IPS-20b (cell line): ENCODE results near the gene DUS3L.

Experiments used
- H3K27ac ChIP-seq: one replicate; pipeline ENCODE4 v1.5.1; 2013; ENCODE audit warnings: low read length
- H3K27me3 ChIP-seq: 2 replicates; pipeline ENCODE4 v1.6.1; 2013; ENCODE audit warnings: mild to moderate bottlenecking, low read length, inconsistent platforms; ENCODE audit not compliant: insufficient read depth
- H3K36me3 ChIP-seq: 2 replicates; pipeline ENCODE4 v1.6.1; 2013; ENCODE audit warnings: low read depth, mild to moderate bottlenecking, inconsistent platforms, low read length, moderate library complexity; ENCODE audit not compliant: insufficient read depth
- H3K4me1 ChIP-seq: 2 replicates; pipeline ENCODE4 v1.6.1; 2013; ENCODE audit warnings: mild to moderate bottlenecking, control low read depth, inconsistent platforms, low read length, moderate library complexity; ENCODE audit not compliant: insufficient read depth
- H3K4me3 ChIP-seq: 2 replicates; pipeline ENCODE4 v1.5.1; 2013; ENCODE audit warnings: mild to moderate bottlenecking, low read length, inconsistent platforms
- H3K9ac ChIP-seq: 2 replicates; pipeline ENCODE4 v1.6.1; 2013; ENCODE audit warnings: low read depth, mild to moderate bottlenecking, inconsistent platforms, low read length, moderate library complexity
- H3K9me3 ChIP-seq: 2 replicates; pipeline ENCODE4 v1.6.1; 2013; ENCODE audit warnings: mild to moderate bottlenecking, low read depth, low read length, inconsistent platforms; ENCODE audit not compliant: insufficient read depth

Gene DUS3L

GRCh38 chr19:5803752-5804515 lies 13.0 kb upstream of the DUS3L start:
- Histone ChIP-seq H3K4me3 (peak overlapping the region; percentile 61), H3K27ac (no peak overlapping the region), H3K9ac (peak overlapping the region; percentile 71; the same call in 1 of the 2 replicates), H3K9me3 (no peaks in the 10 kb centered on the region), H3K4me1 (no peaks in the 10 kb centered on the region; the same call in 1 of the 2 replicates), H3K27me3 (peaks cover 34% of the 10 kb centered on the region), H3K36me3 (no peaks in the 10 kb centered on the region)

GRCh38 chr19:5803441-5803751 lies 12.4 kb upstream of the DUS3L start:
- H3K27ac ChIP-seq: no peak overlapping the region
- peak overlapping the region; percentile 61 for H3K4me3 ChIP-seq

DNA sequence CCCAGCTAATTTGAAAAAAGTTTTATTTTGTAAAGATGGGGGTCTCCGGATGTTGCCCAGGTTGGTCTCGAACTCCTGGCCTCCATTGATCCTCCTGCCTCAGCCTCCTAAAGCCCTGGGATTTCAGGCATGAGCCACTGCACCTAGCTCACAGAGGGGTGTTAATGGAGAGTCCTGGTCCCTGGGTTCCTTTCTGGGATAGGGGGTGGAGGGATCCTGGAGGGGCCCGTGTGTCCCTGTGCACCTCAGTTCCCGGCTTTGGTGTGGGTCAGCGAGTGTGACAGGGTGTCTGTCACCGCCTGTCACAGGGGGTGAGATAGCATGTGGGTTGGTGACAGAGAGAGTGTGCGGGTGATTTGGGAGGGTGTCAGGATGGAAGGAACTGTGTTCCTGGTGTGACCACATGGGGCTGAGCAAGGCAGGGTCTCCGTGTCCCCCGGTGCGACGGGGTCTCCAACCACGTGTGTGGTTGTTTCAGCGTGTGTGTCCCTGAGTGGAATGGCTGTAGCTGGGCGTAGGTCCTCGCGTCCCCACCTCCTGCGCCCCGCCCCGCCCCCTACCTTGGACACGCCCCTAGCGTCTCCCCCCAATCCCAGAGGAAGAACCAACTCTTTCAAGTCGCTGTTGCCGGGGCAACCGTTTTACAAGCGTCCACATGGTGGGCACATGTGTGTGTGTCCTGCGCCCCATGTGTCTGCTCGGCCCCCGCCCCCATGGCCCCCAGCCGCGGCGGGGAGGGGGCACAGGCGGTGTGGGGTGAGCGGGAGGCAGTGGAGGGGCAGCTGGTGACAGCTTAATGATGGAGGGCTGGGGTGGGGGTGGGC lies 11.0 kb upstream of the DUS3L start:
- no peaks in the 10 kb centered on the region for H3K9me3 ChIP-seq
- peaks cover 34% of the 10 kb centered on the region for H3K27me3 ChIP-seq
- H3K27ac ChIP-seq: no peak overlapping the region
- H3K4me3 ChIP-seq: peak overlapping the region; percentile 34; the same call in 1 of the 2 replicates
- no peaks in the 10 kb centered on the region for H3K36me3 ChIP-seq
- no peaks in the 10 kb centered on the region; the same call in 1 of the 2 replicates for H3K4me1 ChIP-seq
- H3K9ac ChIP-seq: no peak overlapping the region

More at GRCh38 chr19:5803441-5803751, 12.4 kb upstream of the DUS3L start:
- no peaks in the 10 kb centered on the region for H3K9me3 ChIP-seq
- H3K27me3 ChIP-seq: peaks cover 34% of the 10 kb centered on the region
- H3K36me3 ChIP-seq: no peaks in the 10 kb centered on the region
- H3K4me1 ChIP-seq: no peaks in the 10 kb centered on the region; the same call in 1 of the 2 replicates
- peak overlapping the region; percentile 71; the same call in 1 of the 2 replicates for H3K9ac ChIP-seq

DNA sequence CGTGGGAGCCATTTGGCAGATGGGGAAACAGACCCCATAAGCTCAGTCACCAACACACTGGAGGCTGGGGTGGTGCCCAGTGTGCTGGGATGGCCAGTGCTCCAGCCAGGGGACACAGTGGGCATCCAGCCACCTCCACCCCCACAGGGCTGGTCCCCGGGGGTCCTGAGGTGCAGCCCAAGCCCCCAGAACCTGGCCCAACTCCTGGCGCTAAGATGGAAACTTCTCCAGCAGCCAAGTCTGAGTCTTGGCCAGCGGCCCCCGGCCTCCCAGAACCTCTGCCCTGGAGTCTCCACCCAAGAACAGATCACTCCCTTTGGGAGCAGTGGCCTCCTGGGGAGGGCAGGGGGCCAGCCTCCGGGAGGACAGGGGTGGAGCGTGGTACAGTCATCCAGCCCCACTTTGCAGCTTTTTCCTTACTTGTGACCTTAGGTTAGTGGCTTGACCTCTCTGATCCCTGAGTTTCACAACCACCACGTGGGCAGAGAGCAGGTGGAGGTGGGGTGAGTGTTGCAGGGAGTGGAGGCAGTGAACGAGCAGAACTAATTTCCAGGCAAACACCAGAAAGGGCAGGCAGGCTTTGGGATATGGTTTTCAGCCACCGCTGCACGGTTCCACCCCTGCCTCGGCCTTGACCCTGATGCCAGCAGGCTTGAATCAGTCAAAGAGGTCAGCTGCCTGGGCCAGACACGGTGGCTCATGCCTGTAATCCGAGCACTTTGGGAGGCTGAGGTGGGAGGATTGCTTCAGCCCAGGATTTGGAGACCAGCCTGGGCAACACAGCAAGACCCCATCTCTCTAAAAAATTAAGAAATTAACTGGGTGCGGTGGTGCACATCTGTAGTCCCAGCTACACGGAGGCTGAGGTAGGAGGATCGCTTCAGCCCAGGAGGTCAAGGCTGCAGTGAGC lies 9.7 kb upstream of the DUS3L start:
- Histone ChIP-seq H3K4me1 (no peaks in the 10 kb centered on the region; the same call in 1 of the 2 replicates), H3K27ac (no peak overlapping the region), H3K9ac (no peak overlapping the region), H3K27me3 (peaks cover 23% of the 10 kb centered on the region), H3K4me3 (no peak overlapping the region), H3K9me3 (no peaks in the 10 kb centered on the region), H3K36me3 (no peaks in the 10 kb centered on the region)

DNA sequence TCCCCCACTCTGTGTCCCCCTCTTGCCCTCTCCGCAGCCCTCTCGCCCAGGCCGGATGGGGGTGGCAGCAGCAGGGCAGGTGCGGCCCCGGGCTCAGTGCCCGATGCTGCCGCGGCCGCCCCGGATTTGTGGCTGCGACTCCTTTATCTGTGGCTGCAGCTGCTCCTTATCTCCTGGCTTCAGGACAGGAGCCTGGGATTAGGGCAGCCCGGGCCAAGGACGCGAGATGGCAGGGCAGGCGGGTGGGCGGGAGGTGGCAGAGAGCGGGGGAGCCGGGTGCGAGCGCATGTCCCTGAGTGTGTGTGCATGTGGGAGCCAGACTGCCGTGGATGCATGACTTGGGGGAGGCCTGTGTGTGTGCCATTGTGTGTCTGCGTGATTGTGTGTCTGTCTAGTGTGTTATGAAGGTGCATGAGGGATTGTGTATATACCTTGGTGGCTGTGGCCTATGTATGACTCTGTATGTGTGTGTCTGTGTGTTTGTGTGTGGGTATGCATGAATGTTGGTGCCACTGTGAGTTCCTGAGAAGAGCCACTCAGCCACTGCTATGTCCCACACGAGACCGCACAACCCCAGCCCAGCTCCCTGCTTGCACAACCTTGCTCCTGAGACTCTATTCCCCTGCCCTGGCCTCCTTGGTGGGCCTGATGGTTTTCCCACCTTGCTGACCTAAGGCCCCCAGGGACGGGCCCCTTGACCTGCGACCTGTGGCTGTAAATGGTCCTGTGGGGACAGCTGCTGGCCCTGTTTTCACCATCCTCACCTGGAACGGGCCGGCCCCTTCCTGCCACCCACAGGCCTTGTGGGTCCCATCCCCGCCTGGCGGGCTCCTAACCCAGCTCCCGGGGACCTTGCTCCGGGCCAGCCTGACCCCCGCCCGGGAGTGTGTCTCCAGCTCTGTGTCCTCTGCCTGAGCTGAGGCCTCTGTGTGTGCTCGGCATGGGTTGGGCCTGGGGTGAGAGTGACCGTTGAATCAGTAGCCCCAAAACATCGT lies 8.6 kb upstream of the DUS3L start:
- no peaks in the 10 kb centered on the region for H3K9me3 ChIP-seq
- H3K36me3 ChIP-seq: no peaks in the 10 kb centered on the region
- H3K27me3 ChIP-seq: peaks cover 19% of the 10 kb centered on the region
- no peak overlapping the region for H3K27ac ChIP-seq
- no peak overlapping the region for H3K4me3 ChIP-seq
- no peaks in the 10 kb centered on the region; the same call in 1 of the 2 replicates for H3K4me1 ChIP-seq
- no peak overlapping the region for H3K9ac ChIP-seq

DNA sequence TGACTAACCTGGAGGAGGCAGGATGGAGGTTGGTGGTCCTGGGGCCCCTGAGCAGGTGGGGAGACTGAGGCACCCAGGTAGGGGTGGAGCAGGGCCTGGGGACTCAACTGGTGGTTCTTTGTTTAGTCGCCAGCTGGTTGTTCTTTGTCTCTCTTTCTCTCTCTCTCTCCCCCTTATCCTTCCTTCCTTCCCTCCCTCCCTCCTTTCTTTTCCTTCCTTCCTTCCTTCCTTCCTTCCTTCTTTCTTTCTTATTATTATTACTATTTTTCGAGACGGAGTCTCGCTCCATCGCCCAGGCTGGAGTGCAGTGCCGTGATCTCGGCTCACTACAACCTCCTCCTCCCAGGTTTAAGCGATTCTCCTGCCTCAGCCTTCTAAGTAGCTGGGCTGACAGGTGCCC lies 7.3 kb upstream of the DUS3L start:
- no peak overlapping the region for H3K9ac ChIP-seq
- H3K4me1 ChIP-seq: no peaks in the 10 kb centered on the region
- no peaks in the 10 kb centered on the region for H3K9me3 ChIP-seq
- no peak overlapping the region for H3K4me3 ChIP-seq
- no peaks in the 10 kb centered on the region for H3K36me3 ChIP-seq
- H3K27me3 ChIP-seq: peaks cover 14% of the 10 kb centered on the region
- H3K27ac ChIP-seq: no peak overlapping the region

DNA sequence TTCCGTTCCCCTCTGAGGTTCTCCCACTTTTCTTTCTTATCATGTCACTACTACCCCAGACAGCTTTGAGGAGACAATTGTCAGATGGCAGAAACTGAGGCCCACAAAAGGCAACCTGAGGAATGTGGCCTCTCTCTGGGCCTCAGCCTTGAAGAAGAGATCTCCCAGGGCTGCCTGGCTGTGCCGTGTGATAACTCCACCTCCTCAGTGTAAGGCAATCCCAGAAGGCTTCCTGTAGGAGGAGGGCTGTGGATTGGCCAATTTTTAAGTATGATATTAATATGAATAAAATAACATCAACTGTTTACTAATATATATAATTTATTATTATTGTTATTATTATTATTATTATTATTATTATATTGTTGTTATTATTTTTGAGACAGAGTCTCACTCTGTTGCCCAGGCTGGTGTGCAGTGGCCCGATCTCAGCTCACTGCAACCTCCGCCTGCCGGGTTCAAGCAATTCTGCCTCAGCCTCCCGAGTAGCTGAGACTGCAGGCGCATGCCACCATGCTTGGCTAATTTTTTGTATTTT lies 4.5 kb upstream of the DUS3L start:
- Histone ChIP-seq H3K27ac (no peak overlapping the region), H3K27me3 (no peaks in the 10 kb centered on the region), H3K4me1 (no peaks in the 10 kb centered on the region), H3K4me3 (no peak overlapping the region), H3K36me3 (no peaks in the 10 kb centered on the region), H3K9ac (no peak overlapping the region), H3K9me3 (no peaks in the 10 kb centered on the region)

DNA sequence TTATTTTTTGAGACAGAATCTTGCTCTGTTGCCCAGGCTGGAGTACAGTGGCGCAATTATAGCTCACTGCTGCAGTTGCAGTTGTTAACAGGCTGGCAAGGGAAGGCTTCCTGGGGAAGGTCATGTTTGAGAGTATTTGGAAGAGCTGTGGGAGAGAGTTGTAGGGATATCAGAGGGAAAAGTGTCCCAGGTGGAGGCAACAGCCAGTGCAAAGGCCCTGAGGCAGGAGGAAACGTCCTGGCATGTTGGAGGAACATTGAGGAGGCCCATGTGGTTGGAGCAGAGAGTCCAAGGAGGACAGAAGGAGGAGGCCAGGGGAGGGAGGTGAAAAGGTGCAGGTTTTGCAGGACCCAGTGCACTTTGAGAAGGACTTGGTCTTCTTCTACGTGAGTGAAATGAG lies 2.2 kb upstream of the DUS3L start:
- no peaks in the 10 kb centered on the region for H3K27me3 ChIP-seq
- H3K27ac ChIP-seq: no peak overlapping the region

GRCh38 chr19:5792224-5792623 lies 1.3 kb upstream of the DUS3L start:
- Histone ChIP-seq H3K4me3 (no peak overlapping the region), H3K4me1 (no peaks in the 10 kb centered on the region), H3K9me3 (no peaks in the 10 kb centered on the region), H3K27ac (no peak overlapping the region), H3K9ac (no peak overlapping the region), H3K36me3 (peaks cover 27% of the 10 kb centered on the region), H3K27me3 (no peaks in the 10 kb centered on the region)

More for the DNA sequence above, 2.2 kb upstream of the DUS3L start:
- H3K9me3 ChIP-seq: no peaks in the 10 kb centered on the region
- no peak overlapping the region for H3K9ac ChIP-seq
- H3K36me3 ChIP-seq: peaks cover 18% of the 10 kb centered on the region
- H3K4me1 ChIP-seq: no peaks in the 10 kb centered on the region
- H3K4me3 ChIP-seq: no peak overlapping the region

DNA sequence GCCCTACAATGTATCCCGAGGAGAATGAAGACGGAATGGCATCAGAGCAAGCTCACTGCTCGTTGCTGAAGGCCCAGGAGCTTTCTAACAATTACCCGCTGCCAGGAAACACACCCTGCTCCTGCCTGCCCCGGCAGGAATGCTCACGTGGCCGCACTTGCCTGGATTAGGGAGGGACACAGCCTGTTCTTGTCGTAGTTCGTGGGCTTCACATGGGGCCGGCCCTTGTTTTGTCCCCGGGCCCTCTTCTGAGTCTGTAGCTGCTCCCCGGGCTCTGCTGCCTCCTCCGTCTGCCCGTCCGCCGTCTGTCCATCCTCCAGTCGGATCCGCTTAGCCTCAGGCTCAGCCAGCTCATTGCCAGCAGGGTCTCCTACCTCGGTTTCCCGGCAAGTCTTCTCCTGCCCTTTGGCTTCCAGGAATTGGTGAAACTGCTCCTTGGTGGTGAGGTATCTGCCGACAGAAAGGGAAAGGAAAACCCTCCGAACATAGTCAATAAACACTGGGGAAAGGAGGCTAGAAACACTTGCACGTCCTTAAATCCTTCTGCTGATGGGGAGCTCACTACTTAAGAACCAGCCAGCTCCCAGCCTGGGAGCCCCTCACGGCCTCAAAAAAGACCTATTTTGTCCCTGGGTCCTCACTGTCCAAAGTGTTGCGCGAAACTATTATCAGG lies 941 bp downstream of the DUS3L start:
- Histone ChIP-seq H3K27me3 (no peaks in the 10 kb centered on the region), H3K36me3 (peaks cover 43% of the 10 kb centered on the region), H3K4me1 (no peaks in the 10 kb centered on the region), H3K9ac (peak overlapping the region; percentile 23; the same call in 1 of the 2 replicates), H3K4me3 (peak overlapping the region; percentile 83), H3K9me3 (no peaks in the 10 kb centered on the region; the same call in 1 of the 2 replicates), H3K27ac (no peak overlapping the region)
